Adrenal gland (tissue), 12 donors: ENCODE results near the gene NUFIP1. TPM values are rescaled to one million over a fixed set of nuclear protein-coding genes. Genes with fewer than 3 reads are reported as not detected.
"Not testable (repeated sequence)": the region's sequence is repeated elsewhere in the genome, so short reads cannot be mapped to it uniquely, and the experiment has no call there.

Experiments used
- DNase-seq, 7 donors: peaks; one replicate each; pipeline ENCODE4 v3.0.0-alpha.2; 2019 to 2020
- H3K27ac ChIP-seq, 5 donors: fragments of 200-600 bp; sonication (generic) in 4 of 5; 1 replicate in 3 of 5; 2 replicates in 2 of 5; pipeline versions ENCODE4 v1.5.1 to v1.8.0; 2016 to 2020; ENCODE audit warnings: mild to moderate bottlenecking in 1 of 5
- H3K27me3 ChIP-seq: fragments of 200-600 bp; 2 replicates; pipeline ENCODE4 v1.8.0; 2021
- H3K36me3 ChIP-seq, 2 donors: fragments of 200-600 bp; replicated peaks in 1 of 2; 1 replicate in 1 of 2; 2 replicates in 1 of 2; pipeline versions ENCODE4 v1.5.1 to v1.8.0; 2018 to 2022
- H3K4me1 ChIP-seq, 2 donors: fragments of 200-600 bp; replicated peaks in 1 of 2; 1 replicate in 1 of 2; 2 replicates in 1 of 2; pipeline versions ENCODE4 v1.5.1 to v1.8.0; 2018 to 2021
- H3K4me3 ChIP-seq, 4 donors: fragments of 200-600 bp; sonication (generic) in 3 of 4; one replicate each; pipeline ENCODE4 v1.5.1; 2016 to 2018
- H3K9me3 ChIP-seq, 3 donors: fragments of 200-600 bp; sonication (generic) in 1 of 3; replicated peaks in 1 of 3; 1 replicate in 2 of 3; 2 replicates in 1 of 3; pipeline versions ENCODE4 v1.5.1 to v1.8.0; 2016 to 2021
- CTCF ChIP-seq, 6 experiments: fragments of 450-650 bp in 4 of 6; fragments of 200-600 bp in 2 of 6; sonication (generic) in 1 of 6; IDR thresholded peaks; 1 replicate in 5 of 6; 2 replicates in 1 of 6; pipeline versions ENCODE4 v1.5.1 to v1.8.0; 2016 to 2021; ENCODE audit warnings: antibody characterized with exemption in 6 of 6, mild to moderate bottlenecking in 2 of 6, moderate library complexity in 1 of 6
- POLR2A ChIP-seq, 2 donors: fragments of 450-650 bp; IDR thresholded peaks; one replicate each; pipeline ENCODE4 v1.6.1; 2017; ENCODE audit warnings: antibody characterized with exemption in 2 of 2, mild to moderate bottlenecking in 2 of 2, moderate library complexity in 1 of 2
- WGBS, 4 donors: extraction: QIAGEN DNeasy Blood & Tissue Kit in 2 of 4; methylation state at CpG; one replicate each; pipeline versions ENCODE4 v1.1.5 to v1.1.7; 2013 to 2017; 5-methylcytosine and 5-hydroxymethylcytosine counted together
- intact Hi-C, 2 donors: fragments of 100-400 bp; cut with DNase I; formaldehyde crosslinking; loops; one replicate each; pipeline versions ENCODE4 v1.14.1 to v1.15.0; 2022 to 2023
- polyA plus RNA-seq, 3 donors: library from polyadenylated mRNA; stranded (reverse); fragments of 200-250 nt in 2 of 3; fragments of 350-450 nt in 1 of 3; fragmentation: Illumina TruSeq in 1 of 3; extraction: RNeasy Lipid Tissue Mini Kit (QIAGEN cat#74804) in 1 of 3; gene quantifications; one replicate each; pipeline ENCODE4 v1.2.3, GENCODE V29; 2013 to 2014
- total RNA-seq, 9 donors: library from RNA; depleted of rRNA in 4 of 9; stranded (reverse); fragments of >200 nt in 4 of 9; fragments of 120-200 nt in 1 of 9; fragmentation: NEBNext Ultra II Directional in 1 of 9; extraction: Animal tissue kit (Norgen Biotek cat#: 25700) in 1 of 9; gene quantifications; one replicate each; pipeline versions ENCODE4 v1.1.0 to v1.2.4, GENCODE V29; 2013 to 2023
- donor health status: healthy with polysubstance abuse.
- donor health status: Bipolar disorder and iron deficiency.
- donor health status: DM: yes; HTN: yes; CAD: no.
- donor health status: DM: no; HTN: no; CAD: no.
- donor health status: DM: no; HTN: no; CAD: no.
- donor health status: DM: yes; HTN: yes; CAD: no.

The NUFIP1 gene
- total and polyA plus RNA-seq, 12 donors, result 0.79 to 9.3 (median 4.1) TPM

- Histone ChIP-seq H3K36me3 (peaks cover 0 to 41% of the 10 kb centered on the region in 2 donors), H3K27me3 (no peaks in the 10 kb centered on the region), H3K4me3 (no peak overlapping the region), H3K9me3 (no peaks in the 10 kb centered on the region), H3K4me1 (no peaks in the 10 kb centered on the region), H3K27ac (no peak overlapping the region)
- DNase-seq, result no peak
- intact Hi-C loops, result no loop called here
- TF ChIP-seq CTCF (IDR thresholded peaks at IDR 0.05), result no peak
- TF ChIP-seq POLR2A (IDR thresholded peaks at IDR 0.05), result no peak
- 92 to 100% (median 99%) methylated on average over 2 of the region's 2 CpGs for WGBS, 4 donors
Observed at GRCh38 chr13:45024847-45025246, 35.6 kb upstream of the NUFIP1 start.

- intact Hi-C loops, result no loop called here
- TF ChIP-seq POLR2A (IDR thresholded peaks at IDR 0.05), result no peak
- no peak for TF ChIP-seq CTCF (IDR thresholded peaks at IDR 0.05)
- Histone ChIP-seq H3K4me1 (no peaks in the 10 kb centered on the region), H3K27me3 (no peaks in the 10 kb centered on the region), H3K27ac (no peak overlapping the region), H3K4me3 (no peak overlapping the region), H3K36me3 (peaks cover 0 to 38% of the 10 kb centered on the region in 2 donors), H3K9me3 (no peaks in the 10 kb centered on the region)
- DNase-seq, result no peak
- WGBS, 4 donors, result 90 to 97% (median 95%) methylated on average over 3 of the region's 3 CpGs
Observed at GRCh38 chr13:45021250-45021649, 32.0 kb upstream of the NUFIP1 start.

- WGBS, 4 donors, result 79 to 89% (median 84%) methylated on average over 7 of the region's 7 CpGs
- H3K4me3 ChIP-seq, intact Hi-C loops, H3K27ac ChIP-seq, H3K9me3 ChIP-seq, H3K27me3 ChIP-seq, H3K4me1 ChIP-seq: not testable (repeated sequence)
- H3K36me3 ChIP-seq, result peaks cover 0 to 45% of the 10 kb centered on the region in 2 donors
- peak in 2 of 7 donors; percentile 11 to 15 for DNase-seq
Observed at GRCh38 chr13:45019981-45020380, 30.7 kb upstream of the NUFIP1 start.

DNA sequence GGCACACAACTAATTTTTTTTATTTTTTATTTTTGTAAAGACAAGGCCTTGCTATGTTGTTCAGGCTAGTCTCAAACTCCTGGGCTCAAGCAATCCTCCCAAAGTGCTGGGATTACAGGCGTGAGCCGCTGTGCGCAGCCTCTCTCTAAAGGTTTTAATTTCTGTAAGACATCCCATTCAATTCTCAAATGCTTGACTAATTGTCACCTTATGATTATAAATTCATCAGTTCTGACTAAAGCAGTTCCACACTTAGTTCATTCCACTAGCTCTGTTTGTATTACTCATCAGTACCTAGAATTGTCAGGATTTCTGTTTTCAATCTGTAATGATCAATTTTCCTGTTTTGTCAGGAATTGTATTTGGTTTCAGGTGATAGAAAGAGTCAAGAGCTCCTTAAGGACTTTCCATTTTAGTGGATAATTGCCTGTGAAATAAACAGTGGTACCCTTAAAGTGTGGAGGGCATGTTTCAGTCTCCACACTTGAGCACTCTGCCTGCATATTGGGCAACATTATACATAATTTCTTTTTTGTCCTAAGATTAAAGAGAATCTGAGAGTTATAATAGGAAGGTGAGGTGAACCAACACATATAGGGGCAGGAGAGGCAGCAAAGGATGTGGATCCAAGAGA, 27.6 kb upstream of the NUFIP1 start:
- Histone ChIP-seq H3K27ac (no peak overlapping the region), H3K9me3 (no peaks in the 10 kb centered on the region), H3K4me1 (peaks cover 0 to 8% of the 10 kb centered on the region in 2 donors), H3K4me3 (no peak overlapping the region), H3K36me3 (peaks cover 0 to 35% of the 10 kb centered on the region in 2 donors), H3K27me3 (no peaks in the 10 kb centered on the region)
- intact Hi-C loops, result no loop called here
- no peak for TF ChIP-seq CTCF (IDR thresholded peaks at IDR 0.05)
- no peak for TF ChIP-seq POLR2A (IDR thresholded peaks at IDR 0.05)
- WGBS, 4 donors, result 97 to 100% (median 99%) methylated on average over 3 of the region's 3 CpGs
- no peak for DNase-seq

DNA sequence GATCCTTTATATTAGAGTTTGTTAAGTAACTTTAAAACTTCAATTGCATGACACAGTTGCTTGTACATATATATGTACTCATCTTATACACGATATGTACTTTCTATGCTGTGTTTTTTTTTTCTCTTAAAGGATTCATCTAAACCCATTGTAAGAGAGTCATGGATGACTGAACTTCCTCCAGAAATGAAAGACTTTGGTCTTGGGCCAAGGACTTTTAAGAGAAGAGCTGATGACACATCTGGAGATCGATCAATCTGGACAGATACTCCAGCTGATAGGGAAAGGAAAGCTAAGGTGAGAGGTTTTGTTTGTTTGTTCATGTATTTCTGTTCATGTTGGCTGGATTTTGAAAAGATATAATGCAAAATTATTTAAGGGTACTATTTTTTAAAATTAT, 26.0 kb upstream of the NUFIP1 start:
- peak in 4 of 7 donors; percentile 33 to 51 (median 38) for DNase-seq
- H3K36me3 ChIP-seq, result peaks cover 0 to 30% of the 10 kb centered on the region in 2 donors
- no peak overlapping the region for H3K27ac ChIP-seq
- no peak overlapping the region for H3K4me3 ChIP-seq
- TF ChIP-seq CTCF (IDR thresholded peaks at IDR 0.05) (no peak), POLR2A (IDR thresholded peaks at IDR 0.05) (no peak)
- WGBS, 4 donors, result 48 to 59% (median 56%) methylated on average over 2 of the region's 2 CpGs
- H3K9me3 ChIP-seq, result no peaks in the 10 kb centered on the region
- intact Hi-C loops, result no loop called here
- no peaks in the 10 kb centered on the region for H3K27me3 ChIP-seq
- peaks cover 0 to 8% of the 10 kb centered on the region in 2 donors for H3K4me1 ChIP-seq
